SU-DHL-6 (cell line): ENCODE data around the gene SIK3.

ENCODE experiments used
- H2AFZ ChIP-seq: fragments of 200-600 bp; sonication (generic); 2 replicates; pipeline ENCODE4 v1.6.1; 2014; ENCODE audit warnings: low read depth, mild to moderate bottlenecking, moderate library complexity, mixed read lengths, antibody characterized with exemption, low read length; ENCODE audit not compliant: severe bottlenecking
- H3F3A ChIP-seq: fragments of 200-600 bp; shearing (Covaris generic); 2 replicates; pipeline ENCODE4 v1.6.0; 2016; ENCODE audit warnings: antibody characterized with exemption, mild to moderate bottlenecking; ENCODE audit not compliant: insufficient read depth
- H3K27ac ChIP-seq: fragments of 200-600 bp; sonication (generic); 2 replicates; pipeline ENCODE4 v1.5.1; 2016; ENCODE audit warnings: low read depth, mild to moderate bottlenecking, low read length, moderate library complexity, mixed read lengths
- H3K27me3 ChIP-seq: fragments of 200-600 bp; sonication (generic), shearing (Covaris generic); 2 replicates; pipeline ENCODE4 v1.6.0; 2014; ENCODE audit warnings: mild to moderate bottlenecking, low read length
- H3K36me3 ChIP-seq: fragments of 200-600 bp; sonication (generic); 2 replicates; pipeline ENCODE4 v1.6.1; 2014; ENCODE audit warnings: mild to moderate bottlenecking, low read length, mixed read lengths
- H3K4me2 ChIP-seq: fragments of 300-600, 200-600 bp; shearing (Covaris generic), sonication (generic); 2 replicates; pipeline ENCODE4 v1.6.0; 2014; ENCODE audit warnings: low read length, low read depth, mild to moderate bottlenecking; ENCODE audit not compliant: poor library complexity, severe bottlenecking
- H3K4me3 ChIP-seq: fragments of 200-600 bp; sonication (generic); 2 replicates; pipeline ENCODE4 v1.5.1; 2014; ENCODE audit warnings: antibody characterized with exemption, low read length, mild to moderate bottlenecking, mixed read lengths; ENCODE audit not compliant: insufficient read depth, poor library complexity, severe bottlenecking
- H3K79me2 ChIP-seq: fragments of 200-600 bp; sonication (generic); 2 replicates; pipeline ENCODE4 v1.6.1; 2014; ENCODE audit warnings: mild to moderate bottlenecking, low read length, moderate library complexity; ENCODE audit not compliant: insufficient read depth
- H3K9ac ChIP-seq: fragments of 200-600 bp; sonication (generic); 2 replicates; pipeline ENCODE4 v1.7.0; 2014; ENCODE audit warnings: mild to moderate bottlenecking, low read length
- H3K9me2 ChIP-seq: fragments of 200-600 bp; sonication (generic); replicated peaks from 2 replicates; pipeline ENCODE4 v1.6.1; 2014; ENCODE audit warnings: low read length; ENCODE audit not compliant: insufficient read depth
- H3K9me3 ChIP-seq: fragments of 200-600 bp; sonication (generic); 2 replicates; pipeline ENCODE4 v1.6.1; 2014; ENCODE audit warnings: low read length, mixed read lengths; ENCODE audit not compliant: insufficient read depth
- H4K20me1 ChIP-seq: fragments of 200-600 bp; sonication (generic); 2 replicates; pipeline ENCODE4 v1.6.1; 2014; ENCODE audit warnings: low read depth, mild to moderate bottlenecking, antibody characterized with exemption, low read length, moderate library complexity, mixed read lengths
- EZH2phosphoT487 ChIP-seq: fragments of 200-600 bp; sonication (generic), shearing (Covaris generic); conservative IDR thresholded peaks from 2 replicates; pipeline ENCODE4 v1.6.1; 2018; ENCODE audit warnings: mild to moderate bottlenecking, antibody characterized with exemption, low read length, moderate library complexity, mixed read lengths
- TF ChIP-seq, protein P1 (sequence below): fragments of 200-600 bp; sonication (generic); IDR thresholded peaks from one replicate; pipeline ENCODE4 v1.5.1; 2017; ENCODE audit warnings: antibody characterized with exemption, mild to moderate bottlenecking, low read length, moderate library complexity; ENCODE audit not compliant: insufficient read depth, poor library complexity, severe bottlenecking

The SIK3 gene

DNA sequence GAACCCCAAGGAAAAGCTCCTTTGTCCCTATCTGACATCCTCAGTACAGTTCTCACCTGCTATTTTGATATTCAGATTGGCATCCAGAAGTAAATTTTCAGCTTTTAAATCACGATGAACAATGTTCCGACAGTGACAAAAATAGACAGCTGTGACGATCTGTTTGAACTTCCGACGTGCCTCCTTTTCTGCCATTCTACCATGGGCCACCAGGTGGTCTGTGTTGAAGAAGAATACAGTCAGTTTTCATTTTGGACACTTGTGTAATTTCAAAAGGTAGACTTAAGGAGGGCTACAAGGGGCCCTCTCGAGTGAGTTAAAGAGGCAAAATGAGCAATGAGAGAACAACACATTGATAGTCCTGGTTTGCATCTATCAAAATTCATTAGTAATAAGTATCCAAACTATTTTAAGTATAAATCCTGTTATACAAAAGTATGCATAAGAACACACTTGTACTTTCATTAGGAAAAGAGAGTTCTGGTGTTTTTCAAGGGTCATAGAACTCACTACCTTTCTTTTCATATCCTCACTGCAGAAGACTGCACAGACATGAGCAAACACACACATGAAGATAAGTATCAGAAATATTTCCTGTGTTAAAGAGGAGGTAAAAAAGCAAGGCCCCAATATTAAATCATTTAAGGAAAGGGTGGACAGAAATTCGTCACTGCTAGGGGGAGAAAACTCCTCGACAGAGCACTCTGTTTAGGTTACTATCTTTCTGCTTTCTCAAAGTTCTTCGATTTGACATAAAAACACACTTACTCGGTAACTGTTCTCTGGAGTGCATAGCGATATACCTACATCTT, 170.9 kb downstream of the SIK3 start:
- Histone ChIP-seq H3K27me3 (no peaks in the 10 kb centered on the region), H3K27ac (peak overlapping the region; percentile 99), H4K20me1 (no peaks in the 10 kb centered on the region), H3K9me3 (no peaks in the 10 kb centered on the region), H3K9ac (peak overlapping the region; percentile 54), H3K4me2 (peak overlapping the region; percentile 88), H3F3A (peaks cover 81% of the 10 kb centered on the region), H3K79me2 (no peaks in the 10 kb centered on the region; the same call in 1 of the 2 replicates), H3K36me3 (no peaks in the 10 kb centered on the region), H3K4me3 (peak overlapping the region; percentile 32), H3K9me2 (no peaks in the 10 kb centered on the region), H2AFZ (no peak overlapping the region)
- no peak for TF ChIP-seq EZH2phosphoT487
- TF ChIP-seq, protein P1, sequence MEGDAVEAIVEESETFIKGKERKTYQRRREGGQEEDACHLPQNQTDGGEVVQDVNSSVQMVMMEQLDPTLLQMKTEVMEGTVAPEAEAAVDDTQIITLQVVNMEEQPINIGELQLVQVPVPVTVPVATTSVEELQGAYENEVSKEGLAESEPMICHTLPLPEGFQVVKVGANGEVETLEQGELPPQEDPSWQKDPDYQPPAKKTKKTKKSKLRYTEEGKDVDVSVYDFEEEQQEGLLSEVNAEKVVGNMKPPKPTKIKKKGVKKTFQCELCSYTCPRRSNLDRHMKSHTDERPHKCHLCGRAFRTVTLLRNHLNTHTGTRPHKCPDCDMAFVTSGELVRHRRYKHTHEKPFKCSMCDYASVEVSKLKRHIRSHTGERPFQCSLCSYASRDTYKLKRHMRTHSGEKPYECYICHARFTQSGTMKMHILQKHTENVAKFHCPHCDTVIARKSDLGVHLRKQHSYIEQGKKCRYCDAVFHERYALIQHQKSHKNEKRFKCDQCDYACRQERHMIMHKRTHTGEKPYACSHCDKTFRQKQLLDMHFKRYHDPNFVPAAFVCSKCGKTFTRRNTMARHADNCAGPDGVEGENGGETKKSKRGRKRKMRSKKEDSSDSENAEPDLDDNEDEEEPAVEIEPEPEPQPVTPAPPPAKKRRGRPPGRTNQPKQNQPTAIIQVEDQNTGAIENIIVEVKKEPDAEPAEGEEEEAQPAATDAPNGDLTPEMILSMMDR = peak; percentile 58

DNA sequence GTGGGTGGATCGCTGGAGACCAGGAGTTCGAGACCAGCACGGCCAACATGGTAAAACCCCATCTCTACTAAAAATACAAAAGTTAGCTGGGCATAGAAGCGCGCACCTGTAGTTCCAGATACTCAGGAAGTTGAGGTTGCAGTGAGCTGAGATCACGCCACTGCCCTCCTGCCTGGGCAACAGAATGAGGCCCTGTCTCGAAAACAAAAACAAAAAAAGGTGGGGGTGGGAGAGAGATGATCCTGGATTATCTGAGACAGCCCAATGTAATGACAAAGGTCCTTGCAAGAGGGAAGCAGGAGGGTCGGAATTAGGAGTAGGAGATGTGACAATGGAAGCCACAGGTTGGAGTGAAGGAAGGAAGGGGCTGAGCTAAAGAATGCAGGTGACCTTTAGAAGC, 173.2 kb downstream of the SIK3 start:
- Histone ChIP-seq H3K9me2 (no peaks in the 10 kb centered on the region), H3K79me2 (no peaks in the 10 kb centered on the region; the same call in 1 of the 2 replicates), H3K4me2 (peak overlapping the region; percentile 88), H4K20me1 (no peaks in the 10 kb centered on the region), H3K36me3 (no peaks in the 10 kb centered on the region), H3F3A (peaks cover 61% of the 10 kb centered on the region), H3K4me3 (no peak overlapping the region), H3K9me3 (no peaks in the 10 kb centered on the region), H3K27ac (peak overlapping the region; percentile 99), H3K27me3 (no peaks in the 10 kb centered on the region), H3K9ac (peak overlapping the region; percentile 54), H2AFZ (no peak overlapping the region)
- TF ChIP-seq EZH2phosphoT487 = no peak
- TF ChIP-seq, protein P1 = no peak

DNA sequence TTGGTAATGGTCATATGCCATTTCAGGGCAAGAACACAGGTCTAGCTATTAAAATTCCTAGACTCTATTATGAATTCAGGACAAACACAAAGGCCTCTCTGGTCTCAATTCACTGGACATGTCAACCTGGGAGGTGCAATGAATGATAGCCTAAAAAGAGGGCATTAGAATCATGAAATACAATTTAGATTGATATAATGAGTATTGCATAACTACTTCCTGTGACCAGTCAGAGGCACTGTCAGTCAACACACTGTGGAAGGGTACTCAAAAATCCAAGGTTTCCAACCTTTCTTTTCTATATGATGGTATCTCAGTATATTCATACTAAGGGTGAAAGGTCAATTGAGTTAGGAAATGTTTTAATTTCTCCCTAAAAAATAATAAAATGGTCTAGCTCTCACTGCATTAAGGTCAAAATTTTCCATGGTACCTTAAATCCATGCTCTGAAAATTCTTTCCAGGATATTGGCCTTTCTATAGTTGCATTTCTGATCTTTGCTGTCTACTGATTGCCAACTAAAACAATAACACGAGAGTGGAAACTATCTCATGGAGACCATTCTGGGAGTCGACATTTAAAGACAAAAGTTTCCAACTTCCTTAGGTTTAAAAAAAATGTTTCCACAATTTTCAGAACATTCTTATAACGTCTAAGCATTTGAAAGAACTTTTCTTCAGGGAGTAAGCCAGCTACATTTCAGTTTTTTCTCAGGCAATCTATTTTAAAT, 179.1 kb downstream of the SIK3 start:
- Histone ChIP-seq H3K4me3 (no peak overlapping the region), H3K27me3 (no peaks in the 10 kb centered on the region), H3K4me2 (no peak overlapping the region), H3K9ac (no peak overlapping the region), H3K9me2 (no peaks in the 10 kb centered on the region), H3K27ac (no peak overlapping the region), H3K9me3 (no peaks in the 10 kb centered on the region), H3K36me3 (no peaks in the 10 kb centered on the region), H3K79me2 (no peaks in the 10 kb centered on the region), H2AFZ (no peak overlapping the region), H3F3A (peaks cover 15% of the 10 kb centered on the region), H4K20me1 (no peaks in the 10 kb centered on the region)
- TF ChIP-seq, protein P1 = no peak
- TF ChIP-seq EZH2phosphoT487 = no peak
